ENCODE data around the gene ATMIN.

DNA sequence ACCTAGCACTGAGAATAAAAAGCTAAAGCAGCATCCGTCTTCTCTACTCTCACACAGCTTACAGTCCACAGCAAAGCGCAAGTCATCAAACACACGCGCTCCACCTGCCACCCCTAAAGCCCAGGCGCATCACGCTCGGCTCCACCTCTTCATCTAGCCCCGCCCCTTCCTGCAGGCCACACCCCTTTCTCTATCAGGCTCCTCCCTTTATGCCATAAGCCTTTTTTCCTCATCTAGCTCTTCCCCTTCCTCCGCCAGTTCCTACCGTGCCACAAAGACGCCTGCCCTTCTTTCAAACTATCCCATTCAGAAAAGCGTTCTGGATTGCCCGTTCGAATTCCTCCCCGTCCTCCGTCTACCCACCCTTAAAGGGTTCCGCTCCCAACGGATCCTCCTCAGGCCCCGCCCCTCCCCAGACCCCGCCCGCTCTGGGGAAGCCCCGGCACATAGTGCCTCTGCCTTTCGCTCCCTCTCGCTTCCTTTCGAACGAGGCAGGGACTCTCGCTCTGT, 41.0 kb downstream of the ATMIN start:
- TF ChIP-seq, protein P1, sequence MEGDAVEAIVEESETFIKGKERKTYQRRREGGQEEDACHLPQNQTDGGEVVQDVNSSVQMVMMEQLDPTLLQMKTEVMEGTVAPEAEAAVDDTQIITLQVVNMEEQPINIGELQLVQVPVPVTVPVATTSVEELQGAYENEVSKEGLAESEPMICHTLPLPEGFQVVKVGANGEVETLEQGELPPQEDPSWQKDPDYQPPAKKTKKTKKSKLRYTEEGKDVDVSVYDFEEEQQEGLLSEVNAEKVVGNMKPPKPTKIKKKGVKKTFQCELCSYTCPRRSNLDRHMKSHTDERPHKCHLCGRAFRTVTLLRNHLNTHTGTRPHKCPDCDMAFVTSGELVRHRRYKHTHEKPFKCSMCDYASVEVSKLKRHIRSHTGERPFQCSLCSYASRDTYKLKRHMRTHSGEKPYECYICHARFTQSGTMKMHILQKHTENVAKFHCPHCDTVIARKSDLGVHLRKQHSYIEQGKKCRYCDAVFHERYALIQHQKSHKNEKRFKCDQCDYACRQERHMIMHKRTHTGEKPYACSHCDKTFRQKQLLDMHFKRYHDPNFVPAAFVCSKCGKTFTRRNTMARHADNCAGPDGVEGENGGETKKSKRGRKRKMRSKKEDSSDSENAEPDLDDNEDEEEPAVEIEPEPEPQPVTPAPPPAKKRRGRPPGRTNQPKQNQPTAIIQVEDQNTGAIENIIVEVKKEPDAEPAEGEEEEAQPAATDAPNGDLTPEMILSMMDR (IDR thresholded peaks at IDR 0.05; ENCODE audit: insufficient read depth, low read depth, low read length): no peak
- no peak for TF ChIP-seq EZH2 (IDR thresholded peaks at IDR 0.05; ENCODE audit: insufficient read depth, low read length)
